HTERT RPE-1 (cell line): ENCODE measurements around the gene DPP6.
"Not testable (repeated sequence)": the region's sequence is repeated elsewhere in the genome, so short reads cannot be mapped to it uniquely, and the experiment has no call there.

Experiments used
- in situ Hi-C: fragments of 300-500 bp; cut with MboI; formaldehyde crosslinking; loops from 4 replicates; pipeline ENCODE4 v1.14.3; 2020; ENCODE audit warnings: low sequenced_read_pairs

DPP6 gene

DNA sequence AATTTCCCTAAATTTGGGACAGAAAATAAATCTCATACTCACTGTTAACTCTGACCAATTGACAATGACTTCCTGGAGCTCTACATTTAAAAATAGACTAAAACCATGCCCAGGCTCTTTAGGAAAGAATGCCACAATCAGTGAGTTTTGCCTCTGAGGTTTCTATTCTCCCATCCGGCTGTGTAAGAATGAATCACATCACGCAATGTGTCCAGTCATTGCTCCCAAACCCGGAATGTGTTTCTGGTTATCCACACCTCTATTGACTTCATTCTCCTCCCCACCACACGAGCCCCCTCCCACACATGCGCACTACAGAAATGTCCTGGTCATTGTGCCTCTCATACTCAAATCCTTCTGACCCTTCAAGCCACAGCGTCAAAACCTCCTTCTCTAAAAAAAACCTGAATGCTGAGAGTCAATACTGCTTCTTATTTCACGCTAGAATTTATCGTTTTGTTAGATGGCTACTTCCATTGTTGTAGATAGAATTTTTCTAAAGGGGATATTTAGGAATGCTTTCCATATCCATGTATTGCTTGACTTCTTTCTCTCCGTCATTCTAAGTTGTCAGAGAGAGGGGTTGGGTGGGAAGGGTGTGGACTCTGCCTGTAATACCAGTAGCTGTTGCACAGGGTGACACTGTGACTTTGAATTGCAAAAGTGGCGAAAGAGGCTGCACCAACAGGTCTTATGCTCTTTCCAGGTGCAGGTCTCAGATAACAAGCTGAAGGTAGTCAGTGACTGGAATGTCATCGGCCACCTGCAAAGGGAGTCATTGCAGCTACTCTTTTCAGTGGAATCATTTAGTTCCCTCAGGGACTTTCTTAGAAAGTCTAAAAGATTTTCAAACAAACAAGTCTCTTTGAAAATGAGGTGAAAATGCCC is 594.2 kb downstream of the DPP6 start:
- in situ Hi-C loops = no loop called here

DNA sequence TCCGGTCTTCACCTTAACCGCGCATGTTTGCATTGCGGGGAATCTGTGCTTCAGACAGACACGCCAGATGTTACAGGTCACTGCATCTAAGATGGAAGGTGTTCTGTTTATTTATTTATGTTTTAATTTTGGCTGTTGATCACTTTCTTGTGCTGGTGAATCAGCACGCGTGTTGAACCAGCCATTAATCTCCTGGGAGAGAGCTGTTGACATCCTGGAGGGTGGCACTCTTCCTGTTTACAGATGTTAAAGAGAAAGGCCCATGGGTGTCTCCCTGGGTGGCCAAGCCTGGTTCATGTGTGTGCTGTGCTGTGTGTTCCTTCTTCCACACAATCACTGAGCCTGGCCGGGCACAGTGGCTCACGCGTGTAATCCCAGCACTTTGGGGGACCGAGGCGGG is 595.4 kb downstream of the DPP6 start:
- in situ Hi-C loops = no loop called here

DNA sequence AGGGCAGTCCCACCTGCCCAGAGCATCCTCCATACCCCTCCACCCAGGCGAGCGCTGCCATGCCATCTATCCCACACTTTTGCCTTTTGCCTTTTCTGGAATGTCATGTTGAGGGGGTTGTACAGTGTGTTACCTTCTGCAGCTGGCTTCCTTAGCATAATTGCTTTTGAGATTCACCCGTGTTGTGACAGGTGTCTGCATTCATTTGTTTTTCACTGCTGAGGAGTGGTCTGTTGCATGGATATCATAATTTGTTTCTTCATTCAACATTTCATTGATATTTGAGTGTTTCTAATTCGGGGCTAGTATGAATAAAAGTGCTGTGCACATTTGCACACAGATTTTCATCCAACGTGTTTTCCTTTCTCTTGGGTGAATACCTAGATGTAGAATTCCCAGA is 596.8 kb downstream of the DPP6 start:
- in situ Hi-C loops = no loop called here

DNA sequence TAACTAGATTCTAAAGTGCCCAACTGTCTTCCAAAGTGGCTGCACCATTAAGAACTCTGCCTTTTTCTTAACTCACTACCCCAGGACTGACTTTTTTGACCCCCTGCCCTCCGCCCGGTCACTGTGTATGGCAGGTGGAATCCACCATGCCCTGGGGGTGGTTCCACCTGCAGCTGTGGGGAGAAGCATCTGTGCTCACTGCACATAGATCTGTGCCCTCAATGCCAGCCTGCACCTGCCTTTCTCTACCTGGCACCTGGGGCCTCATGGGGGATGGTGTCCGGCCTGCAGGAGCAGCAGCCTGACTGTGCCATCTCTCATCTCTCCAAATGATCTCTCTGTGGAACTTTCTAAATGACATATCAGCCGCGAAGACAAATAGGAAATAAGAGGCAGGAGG is 597.2 kb downstream of the DPP6 start:
- in situ Hi-C loops = no loop called here

DNA sequence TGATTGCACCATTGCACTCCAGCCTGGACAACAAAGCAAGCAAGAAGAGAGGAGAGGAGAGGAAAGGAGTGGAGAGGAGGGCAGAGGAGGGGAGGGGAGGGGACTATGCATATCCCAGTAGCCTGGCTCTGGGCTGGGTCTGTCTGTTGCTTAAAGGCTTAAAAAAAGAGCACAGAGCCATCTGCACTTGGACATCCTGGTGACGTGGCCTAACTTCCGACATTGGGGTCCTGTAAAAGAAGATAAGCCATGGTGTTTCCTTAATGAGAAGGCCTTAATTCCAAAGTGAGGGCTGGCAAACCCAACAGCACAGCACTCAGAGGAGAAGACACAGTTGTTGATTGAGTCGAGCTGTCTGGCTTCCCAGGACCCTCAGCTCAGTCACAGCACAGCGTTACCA is 598.1 kb downstream of the DPP6 start:
- in situ Hi-C loops = no loop called here

DNA sequence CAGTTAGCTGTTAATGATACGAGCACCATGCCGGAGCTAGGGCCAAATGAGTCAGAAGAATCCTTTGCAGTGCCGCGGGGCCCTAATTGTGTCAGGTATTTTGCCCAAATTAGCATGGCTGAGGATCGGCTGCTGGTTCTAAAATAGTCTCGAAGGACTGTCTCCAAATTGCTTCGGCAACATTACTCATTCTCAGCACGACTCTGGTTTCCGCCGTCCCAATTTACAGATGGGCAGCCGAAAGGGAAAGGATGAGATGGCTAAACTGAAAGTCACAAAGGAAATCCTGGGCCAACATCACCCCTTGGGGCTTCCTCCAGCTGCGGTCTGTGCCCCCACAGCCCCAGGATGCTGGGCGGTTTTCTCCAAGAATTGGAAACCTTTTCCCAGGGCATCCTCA is 599.3 kb downstream of the DPP6 start:
- in situ Hi-C loops = no loop called here

DNA sequence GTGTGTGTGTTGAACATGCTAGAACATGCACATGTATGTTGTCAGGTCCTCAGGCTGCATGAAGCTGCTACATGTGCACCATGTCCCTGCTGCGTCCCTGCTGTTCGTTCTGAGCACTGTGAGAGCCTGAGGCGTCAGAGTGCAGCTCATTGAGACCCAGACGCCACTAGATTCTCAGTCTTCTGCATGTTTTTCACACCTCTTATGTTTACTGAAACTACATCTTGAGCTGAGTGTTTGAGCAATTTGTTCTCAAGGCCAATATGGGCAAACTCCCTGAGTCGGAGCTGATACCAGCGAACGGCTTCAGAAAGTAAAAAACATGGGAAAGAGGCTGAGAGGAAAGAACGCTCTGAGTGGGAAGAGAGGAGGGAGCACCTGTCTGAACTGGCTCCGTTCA is 600.4 kb downstream of the DPP6 start:
- in situ Hi-C loops = no loop called here

DNA sequence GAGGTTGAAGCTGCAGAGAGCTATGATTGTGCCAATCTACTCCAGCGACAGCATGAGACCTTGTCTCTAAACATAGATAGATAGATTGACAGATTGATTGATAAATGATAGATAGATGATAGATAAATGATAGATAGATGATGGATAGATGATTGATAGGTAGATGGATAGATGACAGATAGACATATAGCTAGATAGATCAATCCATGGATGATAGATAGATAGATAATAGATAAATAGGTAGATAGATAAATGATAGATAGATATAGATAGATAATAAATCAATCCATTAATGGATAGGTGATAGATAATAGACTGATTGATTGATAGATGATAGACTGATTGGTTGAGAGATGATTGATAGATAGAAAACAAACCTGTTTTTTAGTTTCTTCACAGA is 601.1 kb downstream of the DPP6 start:
- in situ Hi-C loops = no loop called here

DNA sequence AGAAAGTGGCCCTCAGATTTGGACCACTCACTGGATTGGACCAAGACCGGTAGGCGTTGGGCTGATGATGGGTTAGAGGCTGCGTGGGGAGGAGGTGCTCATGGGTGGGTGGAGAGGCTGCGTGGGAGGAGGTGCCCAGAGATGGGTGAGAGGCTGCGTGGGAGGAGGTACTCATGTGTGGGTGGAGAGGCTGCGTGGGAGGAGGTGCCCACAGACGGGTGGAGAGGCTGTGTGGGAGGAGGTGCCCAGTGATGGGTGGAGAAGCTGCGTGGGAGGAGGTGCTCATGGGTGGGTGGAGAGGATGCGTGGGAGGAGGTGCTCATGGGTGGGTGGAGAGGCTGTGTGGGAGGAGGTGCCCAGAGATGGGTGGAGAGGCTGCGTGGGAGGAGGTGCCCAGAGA is 604.4 kb downstream of the DPP6 start:
- in situ Hi-C loops = no loop called here

DNA sequence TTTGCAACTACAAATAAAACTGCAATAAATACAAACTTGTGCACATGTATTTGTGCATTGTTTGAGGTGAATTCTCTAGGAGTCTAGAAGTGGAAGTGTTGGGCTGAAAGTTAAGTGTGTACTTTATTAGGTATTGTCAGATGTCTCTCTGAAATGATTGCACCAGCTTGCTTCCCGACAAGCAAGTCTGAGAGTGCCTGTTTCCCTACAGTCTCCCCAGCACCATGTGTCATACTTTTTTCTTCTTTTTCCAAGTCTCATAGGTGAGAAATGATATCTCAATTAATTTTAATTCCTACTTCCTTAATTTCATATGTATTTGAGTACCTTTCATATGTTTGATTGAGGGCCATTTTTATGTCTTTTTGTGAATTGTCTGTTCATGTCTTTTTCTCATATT is 614.6 kb downstream of the DPP6 start:
- in situ Hi-C loops = no loop called here

DNA sequence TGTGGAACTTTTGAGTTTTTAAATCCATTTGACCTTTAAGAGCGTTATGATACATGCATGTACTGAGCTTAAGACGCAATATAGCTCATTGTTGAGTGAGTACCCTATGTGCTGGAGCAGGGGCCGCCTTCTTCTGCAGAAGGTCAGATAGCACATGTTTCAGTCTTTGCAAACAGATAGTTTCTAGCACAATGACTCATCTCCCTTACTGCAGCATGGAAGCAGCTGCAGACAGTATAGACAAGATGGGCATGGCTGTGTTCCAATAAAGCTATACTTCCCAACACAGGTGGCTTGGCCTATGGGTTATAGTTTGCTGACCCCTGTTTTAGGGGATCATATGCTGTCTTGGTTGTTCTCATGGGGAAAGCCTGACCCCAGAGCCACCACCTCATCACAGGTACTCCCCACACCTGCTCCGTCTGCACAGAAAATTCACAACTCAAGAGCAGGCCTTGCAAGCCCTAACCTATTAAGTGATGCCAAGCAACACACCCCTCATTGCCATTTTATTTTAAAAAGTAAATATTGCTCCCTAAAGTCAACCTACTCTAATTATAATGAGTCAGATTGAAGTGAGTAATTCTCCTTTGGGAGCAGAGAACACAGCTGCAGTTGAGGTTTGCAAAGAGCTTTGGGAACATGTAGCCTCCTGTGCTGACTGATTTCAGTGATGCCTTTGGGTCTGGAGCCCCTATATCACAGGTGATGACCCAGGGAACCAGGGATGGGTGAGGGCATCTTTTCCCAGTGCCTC is 620.6 kb downstream of the DPP6 start:
- in situ Hi-C loops = no loop called here

DNA sequence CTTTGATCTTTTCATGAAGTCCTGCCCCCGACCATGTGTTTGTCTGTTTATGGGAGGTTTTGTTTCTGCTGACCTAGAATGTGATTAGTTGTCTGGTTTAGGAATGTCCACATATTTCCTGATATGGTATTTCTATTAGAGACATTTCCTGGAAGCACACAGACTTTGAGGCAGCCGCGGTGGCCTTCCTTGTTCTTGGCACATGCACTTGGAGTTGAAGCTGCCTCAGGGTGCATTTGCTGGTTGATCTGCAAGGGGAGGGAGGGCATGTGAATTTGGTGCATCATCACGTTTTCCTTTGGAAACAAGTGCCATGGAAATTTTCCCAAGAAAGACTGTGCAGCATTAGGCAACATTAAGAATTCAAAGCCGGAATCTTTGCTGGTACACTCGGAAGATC is 622.0 kb downstream of the DPP6 start:
- in situ Hi-C loops = no loop called here

DNA sequence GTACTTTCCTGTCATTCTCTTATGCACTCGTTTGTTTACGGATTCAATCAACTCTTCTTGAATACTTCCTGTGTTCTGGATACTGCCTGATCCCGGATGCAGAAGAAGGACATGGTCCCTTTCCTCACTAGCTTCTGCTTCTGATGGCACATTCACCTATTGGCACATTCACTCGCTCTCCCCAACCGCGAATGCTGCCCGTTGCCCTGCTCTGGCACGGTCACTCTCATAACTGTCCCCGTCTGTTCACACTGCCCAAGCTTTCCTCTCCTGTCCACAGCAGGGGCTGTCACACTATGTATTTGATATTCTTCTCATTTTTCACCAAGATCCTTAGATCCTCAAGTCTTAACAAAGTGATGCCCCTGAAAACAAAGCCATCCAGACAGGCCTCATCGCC is 623.4 kb downstream of the DPP6 start:
- in situ Hi-C loops = no loop called here

DNA sequence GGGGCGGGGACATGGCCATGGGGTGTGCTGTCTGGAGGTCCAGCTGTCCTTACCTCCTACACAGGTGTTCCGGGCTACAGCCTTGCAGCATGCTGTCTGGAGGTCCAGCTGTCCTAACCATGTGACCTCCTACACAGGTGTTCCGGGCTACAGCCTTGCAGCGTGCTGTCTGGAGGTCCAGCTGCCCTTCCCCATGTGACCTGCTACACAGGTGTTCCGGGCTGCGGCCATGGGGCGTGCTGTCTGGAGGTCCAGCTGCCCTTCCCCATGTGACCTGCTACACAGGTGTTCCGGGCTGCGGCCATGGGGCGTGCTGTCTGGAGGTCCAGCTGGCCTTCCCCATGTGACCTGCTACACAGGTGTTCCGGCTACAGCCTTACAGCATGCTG is 623.8 kb downstream of the DPP6 start:
- in situ Hi-C loops = not testable (repeated sequence)

DNA sequence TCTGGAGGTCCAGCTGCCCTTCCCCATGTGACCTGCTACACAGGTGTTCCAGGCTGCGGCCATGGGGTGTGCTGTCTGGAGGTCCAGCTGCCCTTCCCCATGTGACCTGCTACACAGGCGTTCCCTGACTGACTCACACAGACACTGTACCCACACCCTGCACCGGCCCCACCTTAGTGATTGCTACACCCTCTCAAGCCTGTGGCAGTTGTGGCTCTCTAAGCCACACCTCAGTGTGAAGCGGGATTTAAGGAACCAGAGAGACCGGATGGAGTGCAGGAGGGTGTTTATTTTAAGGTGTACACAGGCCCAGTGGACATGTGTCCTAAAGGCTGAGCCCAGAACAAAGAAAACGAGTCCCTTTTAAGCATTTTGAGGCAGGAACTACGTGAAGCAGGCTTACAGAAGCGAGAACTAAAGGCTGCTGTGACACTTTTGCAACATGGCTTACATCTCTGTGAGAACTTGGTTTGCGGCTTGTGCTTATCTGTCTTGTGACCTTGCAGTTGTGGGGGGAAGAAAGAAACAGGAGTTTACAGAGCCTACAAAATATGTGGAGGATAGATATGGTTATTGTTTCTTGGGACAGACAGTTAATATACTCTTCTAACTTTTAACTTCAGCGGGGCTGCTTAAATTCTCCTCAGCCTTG is 624.4 kb downstream of the DPP6 start:
- in situ Hi-C loops = no loop called here

DNA sequence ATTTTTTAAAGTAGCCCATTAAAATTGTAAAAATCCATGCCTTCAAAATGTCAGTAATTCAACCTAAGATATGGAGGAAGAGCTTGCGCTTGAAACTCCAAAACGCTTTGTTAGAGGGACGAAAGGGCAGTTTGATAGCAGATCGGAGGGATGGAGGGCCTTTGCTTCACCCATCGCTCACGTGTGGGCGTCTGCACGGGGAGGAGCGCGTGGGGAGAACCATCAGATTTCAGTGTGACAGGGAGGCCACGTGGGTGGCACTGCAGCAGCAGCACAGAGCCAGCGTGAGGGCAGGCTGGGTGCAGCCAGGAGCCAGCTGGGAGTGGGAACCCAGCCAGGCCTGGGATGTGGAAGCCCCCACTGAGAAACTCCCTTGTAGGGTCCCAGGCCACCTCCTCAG is 625.3 kb downstream of the DPP6 start:
- in situ Hi-C loops = no loop called here

DNA sequence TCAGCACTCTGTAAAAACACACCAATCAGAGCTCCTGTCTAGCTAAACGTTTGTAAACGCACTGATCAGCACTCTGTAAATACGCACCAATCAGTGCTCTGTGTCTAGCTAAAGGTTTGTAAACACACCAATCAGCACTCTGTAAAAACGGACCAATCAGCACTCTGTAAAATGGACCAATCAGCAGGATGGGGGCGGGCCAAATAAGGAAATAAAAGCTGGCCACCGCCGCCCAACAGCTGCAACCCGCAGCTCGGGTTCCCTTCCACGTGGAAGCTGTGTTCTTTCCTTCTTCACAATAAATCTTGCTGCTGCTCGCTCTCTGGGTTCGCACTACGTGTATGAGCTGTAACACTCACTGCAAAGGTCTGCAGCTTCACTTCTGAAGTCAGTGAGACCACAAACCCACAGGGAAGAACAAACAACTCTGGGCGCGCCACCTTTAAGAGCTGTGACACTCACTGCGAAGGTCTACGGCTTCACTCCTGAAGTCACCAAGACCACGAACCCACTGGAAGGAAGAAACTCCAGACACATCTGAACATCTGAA is 625.9 kb downstream of the DPP6 start:
- in situ Hi-C loops = not testable (repeated sequence)

DNA sequence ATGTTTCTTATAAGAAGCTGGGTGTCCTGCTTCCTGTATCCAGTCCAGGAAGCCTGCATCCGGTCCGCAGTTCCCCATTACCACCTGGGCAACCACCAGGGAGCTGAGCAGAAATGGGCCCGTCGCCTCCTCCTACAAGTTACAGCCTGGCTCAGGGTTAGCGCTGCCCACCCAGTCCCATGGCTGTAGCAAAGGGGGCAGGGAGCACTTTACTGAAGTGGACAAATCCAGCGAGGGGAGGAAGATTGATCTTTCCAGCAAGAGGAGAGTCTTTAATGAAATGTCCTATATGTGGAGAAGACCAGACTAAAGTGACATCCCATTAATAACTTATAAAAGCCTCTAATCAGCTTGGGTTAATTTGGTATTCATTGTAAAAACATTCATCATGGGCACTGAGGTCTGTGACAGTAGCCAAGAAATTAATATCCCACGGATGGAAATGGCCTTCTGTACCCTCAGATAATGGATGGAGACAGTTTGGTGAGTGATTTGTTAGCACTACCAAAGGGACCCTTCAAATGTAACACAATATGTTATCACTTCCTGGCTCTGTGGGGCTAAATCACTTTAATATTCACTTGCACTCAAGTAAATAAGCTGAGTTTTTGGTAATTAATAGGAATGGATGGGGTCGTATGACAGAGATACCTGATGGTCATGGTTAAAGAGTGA is 627.3 kb downstream of the DPP6 start:
- in situ Hi-C loops = no loop called here

DNA sequence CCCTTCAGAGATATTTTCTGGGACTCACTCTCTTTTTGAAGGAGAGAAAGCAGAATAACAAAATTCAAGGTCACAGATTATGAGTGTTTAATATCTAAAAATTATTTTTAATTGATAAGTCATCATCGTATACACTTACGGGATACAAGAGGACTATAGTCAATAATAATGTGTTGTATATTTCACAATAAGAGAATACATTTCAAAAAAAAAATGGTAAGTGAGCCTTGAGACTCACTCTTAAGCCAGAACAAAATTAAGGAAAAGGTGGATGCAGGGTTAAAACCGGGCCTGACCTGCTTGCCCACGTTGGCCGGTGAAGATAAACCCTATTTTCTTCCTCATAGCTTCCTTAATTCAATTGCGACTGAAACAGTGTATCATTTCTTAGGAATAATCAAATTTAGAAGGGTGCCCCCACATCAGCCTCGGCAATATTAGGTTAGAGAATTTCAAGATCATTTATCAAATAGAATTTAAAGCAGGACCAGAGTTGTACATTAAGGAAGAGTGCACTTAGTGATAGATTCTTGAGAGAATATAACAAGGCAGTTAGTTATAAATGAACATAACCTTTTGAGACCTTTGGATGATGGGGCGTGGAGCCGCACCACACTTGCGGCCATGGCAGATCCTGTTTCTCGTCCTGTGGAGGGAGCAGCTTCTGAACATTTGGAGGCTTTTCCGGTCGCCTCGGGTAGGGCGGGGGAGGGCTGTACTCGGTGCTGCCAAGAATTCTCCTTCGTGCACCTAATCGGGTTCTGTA is 628.9 kb downstream of the DPP6 start:
- in situ Hi-C loops = no loop called here

DNA sequence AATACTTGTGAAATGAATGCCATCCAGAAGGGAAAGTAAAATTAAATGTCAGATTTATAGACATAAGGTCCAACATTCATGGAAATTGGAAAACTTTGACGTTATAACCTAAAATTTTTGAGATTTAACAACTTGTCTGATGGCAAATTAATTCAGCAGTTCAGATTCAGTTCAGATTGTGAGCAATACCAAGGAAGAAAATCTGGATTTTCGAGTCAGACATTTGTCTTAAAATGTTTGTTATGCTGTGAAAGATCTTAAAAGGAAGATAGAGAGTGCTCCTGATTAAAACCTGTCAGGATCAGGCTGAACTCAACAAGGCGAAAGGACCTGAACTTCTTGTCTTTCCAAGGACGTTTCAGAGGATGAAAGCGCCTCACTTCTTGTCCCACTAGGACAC is 629.8 kb downstream of the DPP6 start:
- in situ Hi-C loops = no loop called here
